HG03060 (cell line): ENCODE data around the gene ELAVL2.
"Not testable (repeated sequence)": the region's sequence is repeated elsewhere in the genome, so short reads cannot be mapped to it uniquely, and the experiment has no call there.

Source experiments
- ATAC-seq: cut with Tn5 transposase; IDR thresholded peaks from one replicate; pipeline ENCODE4 v1.9.1; 2021; ENCODE audit warnings: low read depth, moderate number of reproducible peaks; ENCODE audit not compliant: unreplicated experiment

Gene ELAVL2

DNA sequence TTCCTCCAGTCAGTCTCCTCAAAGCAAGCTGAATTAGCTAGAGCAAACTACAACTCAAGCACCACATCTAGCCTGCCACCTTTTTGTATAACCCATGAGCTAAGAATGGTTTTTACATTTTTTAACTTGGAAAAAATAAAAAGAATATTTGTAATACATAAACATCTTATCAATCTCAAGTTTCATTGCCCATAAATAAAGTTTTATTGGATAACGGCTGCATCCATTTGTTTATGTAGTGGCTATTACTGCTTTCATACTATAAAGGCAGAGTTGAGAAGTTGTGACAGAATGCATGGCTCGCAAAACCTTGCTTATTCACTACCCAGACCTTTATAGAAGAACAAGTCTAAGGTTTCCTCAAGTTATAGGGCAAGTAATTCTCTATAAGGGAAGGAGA lies 95.7 kb downstream of the ELAVL2 start:
- no peak for ATAC-seq

DNA sequence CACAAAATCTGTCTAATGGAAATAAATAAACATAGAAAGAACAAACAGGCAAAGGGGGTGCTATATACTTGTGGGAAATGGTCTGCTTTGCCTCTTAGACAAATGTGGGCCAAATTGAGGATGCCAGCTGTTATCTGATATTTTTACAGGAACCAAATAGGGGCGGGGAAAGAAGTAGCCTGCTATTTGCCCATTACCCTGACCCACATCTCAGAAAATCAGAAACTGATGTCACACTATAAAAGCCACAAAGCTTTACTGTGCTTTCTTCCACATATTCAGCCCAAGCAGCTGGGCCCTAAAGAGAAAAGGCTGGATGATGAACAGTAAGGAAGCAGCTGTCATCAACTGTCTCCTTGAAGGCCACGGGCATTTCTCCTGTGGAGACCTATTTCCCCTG lies 97.3 kb downstream of the ELAVL2 start:
- no peak for ATAC-seq

DNA sequence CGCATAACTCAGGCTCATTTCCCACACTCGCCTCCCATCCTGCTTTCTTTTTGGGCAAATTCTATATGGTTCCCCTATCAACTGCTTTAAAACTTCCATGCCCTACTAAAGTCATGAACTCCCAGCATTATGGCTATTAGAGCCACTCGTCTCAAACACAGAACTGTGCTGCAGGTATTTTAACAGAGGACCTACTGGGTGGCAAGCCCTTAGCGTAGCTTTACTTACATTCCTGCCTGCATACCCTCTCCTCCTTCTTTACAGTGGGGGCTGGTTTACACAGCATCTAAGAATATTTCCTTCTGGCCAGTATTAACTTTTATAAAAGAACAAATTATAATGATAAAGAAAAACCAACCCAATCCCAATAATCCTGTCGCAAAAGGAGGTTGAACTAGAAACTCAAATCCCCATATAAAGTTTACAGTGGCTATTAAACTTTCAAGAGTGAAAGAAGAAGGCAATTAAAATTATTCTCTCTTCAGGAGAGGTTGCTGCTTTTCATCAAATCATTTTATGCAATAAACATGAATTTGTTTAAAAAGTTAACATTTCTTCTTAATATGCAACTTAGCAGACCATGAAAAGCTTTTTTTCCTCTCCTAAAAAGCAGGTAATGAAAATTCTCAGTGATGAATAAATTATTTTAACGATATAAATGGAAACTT lies 100.6 kb downstream of the ELAVL2 start:
- ATAC-seq, result no peak

DNA sequence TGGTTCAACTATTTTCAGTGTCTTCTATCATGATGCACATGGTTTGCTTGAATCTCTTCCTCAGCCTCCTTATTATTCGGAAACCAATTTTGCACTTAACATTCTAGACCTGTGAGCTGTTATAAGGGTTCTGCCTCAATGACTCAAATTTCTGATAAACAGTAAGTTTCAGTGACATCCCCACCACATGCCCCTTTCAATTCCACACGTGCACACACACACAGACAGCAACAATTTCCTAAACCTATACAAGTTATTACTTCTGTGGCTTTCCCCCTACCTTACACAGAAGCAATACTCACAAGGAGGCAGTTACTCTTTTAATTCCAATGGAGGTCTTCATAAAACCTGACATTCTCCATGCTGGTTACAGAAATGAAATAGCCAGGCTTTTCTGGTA lies 102.4 kb downstream of the ELAVL2 start:
- no peak for ATAC-seq

DNA sequence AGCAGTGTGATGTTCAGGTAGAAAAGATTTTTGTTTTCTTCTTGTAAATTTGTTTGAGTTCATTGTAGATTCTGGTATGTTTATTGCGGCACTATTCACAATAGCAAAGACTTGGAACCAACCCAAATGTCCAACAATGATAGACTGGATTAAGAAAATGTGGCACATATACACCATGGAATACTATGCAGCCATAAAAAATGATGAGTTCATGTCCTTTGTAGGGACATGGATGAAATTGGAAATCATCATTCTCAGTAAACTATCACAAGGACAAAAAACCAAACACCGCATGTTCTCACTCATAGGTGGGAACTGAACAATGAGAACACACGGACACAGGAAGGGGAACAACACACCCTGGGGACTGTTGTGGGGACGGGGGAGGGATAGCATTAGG lies 103.0 kb downstream of the ELAVL2 start:
- not testable (repeated sequence) for ATAC-seq

DNA sequence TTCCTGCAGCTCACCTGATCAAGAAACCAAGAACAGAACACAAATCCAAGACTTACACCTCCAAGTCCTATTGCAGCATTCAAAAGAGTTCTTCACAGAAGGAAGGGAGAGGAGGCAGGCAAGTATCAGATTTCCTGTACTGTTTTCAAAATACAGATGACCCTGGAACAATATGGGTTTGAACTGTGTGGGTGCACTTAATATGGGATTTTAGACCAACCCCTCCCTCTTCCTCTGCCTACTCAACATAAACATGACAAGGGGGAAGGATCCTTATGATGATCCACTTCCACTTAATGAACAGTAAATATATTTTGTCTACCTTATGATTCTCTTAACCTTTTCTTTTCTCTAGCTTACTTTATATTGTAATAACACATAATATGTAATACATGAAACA lies 104.6 kb downstream of the ELAVL2 start:
- ATAC-seq, result no peak

DNA sequence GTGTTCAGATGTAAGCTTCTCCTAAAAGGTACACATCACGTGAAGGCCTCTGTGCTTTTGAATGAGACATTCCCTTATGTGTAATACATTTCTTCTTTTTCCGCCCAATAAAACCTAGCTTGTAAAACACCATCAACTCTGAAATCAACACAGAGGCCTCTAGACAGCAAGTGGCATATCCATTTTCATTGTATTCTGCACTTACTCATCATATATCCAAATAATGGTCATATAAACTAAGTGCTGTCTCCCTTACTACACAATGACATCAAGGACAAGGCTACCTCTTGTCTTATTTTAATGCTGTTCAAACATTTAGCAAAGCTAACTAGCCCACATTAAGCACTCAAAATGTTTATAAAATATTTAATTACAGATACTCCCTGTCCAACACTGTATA lies 108.5 kb downstream of the ELAVL2 start:
- ATAC-seq, result no peak

DNA sequence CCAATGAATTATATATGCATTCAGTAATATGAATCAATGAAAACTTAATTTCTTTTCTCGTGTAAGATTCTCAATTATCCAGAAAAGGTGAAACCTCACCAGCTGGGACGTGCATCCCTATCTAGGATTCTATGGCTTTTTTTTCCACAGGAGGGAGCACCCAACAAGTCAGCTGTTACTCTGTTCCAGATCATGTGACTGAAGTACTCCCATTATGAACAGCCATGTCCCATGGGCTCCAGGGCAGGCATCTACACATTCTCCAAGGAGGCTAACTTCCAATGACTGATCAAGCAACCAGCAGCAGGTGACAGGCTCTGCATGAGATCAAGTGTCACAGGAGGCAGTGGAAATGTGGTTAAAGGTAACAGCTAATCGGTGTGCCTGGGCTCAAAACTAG lies 118.8 kb downstream of the ELAVL2 start:
- no peak for ATAC-seq

DNA sequence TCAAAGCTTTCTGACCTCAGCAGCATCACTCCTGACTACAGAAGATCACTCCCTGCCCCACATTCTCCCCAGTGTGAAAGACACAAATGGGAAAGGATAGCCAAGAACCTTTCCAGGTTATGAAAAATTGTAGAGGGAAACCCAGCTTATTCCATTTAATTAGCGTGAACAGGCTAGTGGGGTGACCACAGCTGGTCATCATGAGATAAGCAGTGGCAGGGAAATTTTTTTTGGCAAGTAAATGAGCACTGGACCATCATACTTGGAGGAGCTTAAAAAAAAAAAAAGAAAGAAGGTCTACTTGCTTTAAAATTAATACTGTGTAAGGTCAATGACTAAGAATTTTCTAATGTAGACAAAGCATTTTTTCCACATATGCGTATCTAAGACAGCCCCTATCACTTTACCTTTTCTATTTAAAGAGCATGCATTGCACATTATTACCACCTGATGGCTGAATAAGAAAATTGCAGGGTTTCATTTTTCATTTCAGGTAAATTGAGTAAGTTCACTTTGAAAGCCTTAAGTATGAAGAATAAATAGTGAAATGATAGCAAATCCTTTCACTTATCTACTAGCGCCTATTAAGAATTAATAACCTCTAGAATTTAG lies 123.6 kb downstream of the ELAVL2 start:
- no peak for ATAC-seq

DNA sequence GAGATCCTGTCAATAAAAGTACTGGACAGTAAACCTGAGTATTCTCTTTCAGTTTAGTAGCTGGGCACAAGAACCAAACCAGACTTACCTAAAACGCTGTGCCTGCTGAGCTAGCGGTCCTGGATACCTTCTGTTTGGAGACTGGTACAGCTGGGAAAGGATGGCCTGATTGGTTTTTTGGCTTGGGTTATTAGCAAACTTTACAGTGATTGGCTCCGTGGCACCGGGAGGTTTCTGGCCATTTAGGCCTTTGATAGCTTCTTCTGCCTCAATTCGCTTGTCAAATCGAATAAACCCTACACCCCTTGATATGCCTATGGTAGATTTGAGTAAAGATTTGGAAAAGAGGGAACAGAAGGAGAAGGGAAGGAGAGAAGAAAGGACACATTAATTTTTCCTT lies 124.7 kb downstream of the ELAVL2 start:
- ATAC-seq, result no peak

DNA sequence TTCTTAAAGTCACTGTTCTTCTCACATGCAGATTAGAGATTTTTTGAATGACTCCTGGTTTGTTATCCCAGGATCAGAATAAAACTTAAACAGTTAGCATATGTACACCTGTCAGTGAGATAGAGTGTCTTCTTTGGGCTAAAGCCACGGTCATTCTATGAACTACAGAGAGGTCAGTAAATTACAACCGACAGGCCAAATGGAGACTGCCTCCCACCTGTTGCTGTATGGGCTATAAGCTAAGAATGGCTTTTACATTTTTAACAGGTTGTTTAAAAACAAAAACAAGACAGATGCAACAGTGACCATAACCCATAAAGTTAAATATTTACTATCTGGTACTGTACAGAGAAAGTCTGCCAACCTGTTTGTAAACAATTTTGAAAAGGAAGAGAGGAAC lies 125.7 kb downstream of the ELAVL2 start:
- ATAC-seq, result no peak

DNA sequence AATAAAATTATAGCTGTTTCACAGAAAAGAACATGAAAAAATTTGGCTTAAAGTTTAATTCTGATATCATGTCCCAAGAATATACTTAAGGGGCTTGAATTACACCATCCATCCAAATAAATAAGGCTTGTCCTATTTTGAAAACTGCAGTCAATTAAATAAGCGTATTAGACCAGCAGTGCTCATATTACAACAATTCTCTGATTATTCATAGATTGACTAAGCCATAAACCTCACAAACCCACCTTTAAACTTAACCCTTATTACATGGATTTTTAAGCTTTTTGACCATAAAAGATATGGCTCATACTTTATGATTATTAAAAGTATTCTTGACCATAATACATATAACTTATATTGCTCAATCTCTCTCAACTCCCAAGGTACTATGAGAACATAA lies 127.9 kb downstream of the ELAVL2 start:
- ATAC-seq, result no peak

DNA sequence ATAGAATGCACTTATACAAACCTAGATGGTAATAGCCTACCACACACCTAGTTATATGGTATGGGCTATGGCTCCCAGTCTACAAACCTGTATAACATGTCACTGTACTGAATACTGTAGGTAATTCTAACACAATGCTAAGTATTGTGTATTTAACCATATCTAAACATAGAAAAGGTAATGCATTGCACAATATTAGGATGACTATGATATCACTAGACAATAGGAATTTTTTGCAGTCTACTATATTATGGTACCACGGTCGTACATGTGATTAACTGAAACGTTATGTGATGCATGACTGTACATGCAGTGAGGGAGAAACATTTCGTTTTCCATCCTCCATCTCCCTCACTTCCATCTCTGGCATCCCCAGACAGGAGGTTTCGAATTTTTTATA lies 130.5 kb downstream of the ELAVL2 start:
- ATAC-seq, result no peak

DNA sequence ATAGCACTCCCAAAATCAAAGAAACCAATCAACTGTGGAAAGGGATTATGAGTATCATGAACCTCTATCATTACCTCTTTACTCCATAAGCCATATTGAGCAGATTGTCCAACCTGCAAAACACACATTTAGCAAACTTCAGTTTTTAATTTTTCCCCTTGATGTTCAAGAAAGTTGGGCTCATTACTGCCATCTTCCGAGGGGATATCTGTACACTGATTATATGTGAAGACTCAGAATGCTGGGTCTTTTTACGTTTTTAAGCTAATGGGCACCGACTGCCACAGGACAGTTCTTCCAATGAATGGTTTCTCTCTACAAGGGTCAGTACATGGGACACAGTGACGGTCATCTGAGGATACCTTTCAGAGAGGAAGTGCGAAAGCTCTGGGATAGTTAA lies 132.7 kb downstream of the ELAVL2 start:
- ATAC-seq, result no peak

DNA sequence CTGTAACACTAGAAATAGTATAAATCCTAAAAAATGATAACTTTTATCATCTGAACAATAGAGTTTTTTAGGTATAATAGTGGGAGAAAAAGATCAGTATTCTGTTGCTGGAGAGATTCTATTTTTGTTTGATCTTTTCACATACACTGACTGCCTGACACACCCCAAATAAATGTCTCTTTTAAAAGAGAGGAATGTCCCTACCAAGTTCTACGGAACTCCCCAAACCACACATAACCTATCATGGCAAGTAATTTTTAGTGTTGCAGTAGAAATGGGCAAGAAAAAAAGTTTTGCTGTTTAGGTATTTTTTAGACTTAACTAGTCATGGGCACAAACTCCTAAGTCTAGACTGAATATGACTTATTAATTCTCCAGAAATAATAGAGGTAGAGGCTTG lies 139.1 kb downstream of the ELAVL2 start:
- ATAC-seq, result no peak

DNA sequence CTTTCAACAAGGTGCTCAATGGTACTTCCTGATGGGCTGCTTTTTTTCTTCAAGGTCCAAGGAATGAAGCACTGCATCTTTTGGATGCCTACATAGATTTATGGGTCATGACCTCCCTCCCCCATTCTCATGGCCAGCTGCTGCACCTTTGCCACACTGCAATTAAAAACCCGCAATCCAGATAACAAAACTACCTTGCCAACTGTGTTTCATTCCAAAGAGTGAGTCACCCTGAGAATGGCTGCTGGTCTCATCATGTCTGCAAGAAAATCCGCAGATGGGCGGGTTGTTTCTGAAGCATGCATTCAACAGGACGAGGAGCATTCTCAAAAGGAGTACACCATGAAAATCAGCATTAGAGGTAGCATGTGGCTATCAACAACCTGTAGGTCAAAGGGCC lies 139.8 kb downstream of the ELAVL2 start:
- ATAC-seq, result no peak

DNA sequence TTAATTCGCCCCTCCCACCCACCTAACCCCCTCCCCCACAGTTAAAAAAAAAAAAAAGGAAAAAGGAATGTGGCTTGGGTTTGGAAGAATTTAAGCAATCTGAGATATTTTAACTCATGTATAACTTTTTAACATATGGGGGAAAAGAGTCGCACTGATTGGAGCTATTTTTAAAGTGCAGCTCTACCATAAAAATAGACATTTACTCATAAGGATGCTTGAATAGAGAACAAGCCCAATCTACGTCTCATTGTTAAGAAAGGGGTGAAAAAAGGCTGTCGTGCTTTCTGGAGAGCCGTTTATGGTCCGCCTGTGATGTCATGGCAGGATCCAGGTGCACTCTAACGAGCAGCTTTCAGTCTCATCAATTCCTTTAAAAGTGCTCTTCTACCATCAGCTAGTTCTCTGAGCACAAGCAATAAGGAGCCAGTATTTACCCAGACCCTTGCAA lies 142.4 kb downstream of the ELAVL2 start:
- no peak for ATAC-seq

DNA sequence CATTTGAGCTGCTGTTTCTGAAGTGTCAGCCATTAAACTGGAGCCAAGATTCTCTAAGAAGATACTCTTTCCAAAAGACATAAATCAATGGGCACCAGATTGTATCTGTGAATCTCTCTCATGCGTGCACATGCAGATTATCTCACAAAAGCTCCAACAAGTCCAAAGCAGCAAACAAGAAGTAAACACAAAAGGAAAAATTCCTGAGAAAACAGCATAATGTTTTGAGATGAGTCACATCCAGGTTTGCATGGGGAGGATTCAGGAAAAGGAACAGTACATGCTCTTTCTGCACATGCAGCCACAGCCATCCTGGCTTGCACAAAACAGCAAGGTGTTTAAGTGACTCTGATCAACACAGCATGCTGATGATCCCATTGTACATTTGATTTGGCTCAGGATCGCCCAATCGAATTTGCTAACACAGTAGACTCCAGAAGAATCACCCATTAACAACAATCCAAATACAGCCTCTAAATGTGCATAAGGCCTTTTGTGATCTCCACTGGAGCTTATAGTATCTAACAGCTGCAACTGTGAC lies 143.1 kb downstream of the ELAVL2 start:
- ATAC-seq, result no peak

DNA sequence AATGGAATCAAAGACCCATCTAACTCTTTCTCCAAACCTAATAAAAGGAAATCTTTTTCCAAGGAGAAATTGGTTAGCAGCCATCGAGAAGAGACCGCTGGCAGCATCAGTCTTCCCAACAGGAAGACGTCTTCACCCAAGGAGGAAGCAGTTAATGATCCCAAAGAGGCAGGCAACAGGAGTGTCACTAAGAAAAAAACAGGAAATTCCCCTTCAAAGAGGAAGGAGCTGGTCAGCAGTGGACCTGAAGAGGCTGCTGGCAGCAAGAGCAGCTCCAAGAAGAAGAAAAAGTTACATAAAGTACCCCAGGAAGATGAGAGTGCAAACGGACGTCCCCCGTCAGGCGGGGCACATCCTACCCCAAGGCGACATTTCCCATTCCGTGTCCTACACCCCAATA lies 143.7 kb downstream of the ELAVL2 start:
- no peak for ATAC-seq

DNA sequence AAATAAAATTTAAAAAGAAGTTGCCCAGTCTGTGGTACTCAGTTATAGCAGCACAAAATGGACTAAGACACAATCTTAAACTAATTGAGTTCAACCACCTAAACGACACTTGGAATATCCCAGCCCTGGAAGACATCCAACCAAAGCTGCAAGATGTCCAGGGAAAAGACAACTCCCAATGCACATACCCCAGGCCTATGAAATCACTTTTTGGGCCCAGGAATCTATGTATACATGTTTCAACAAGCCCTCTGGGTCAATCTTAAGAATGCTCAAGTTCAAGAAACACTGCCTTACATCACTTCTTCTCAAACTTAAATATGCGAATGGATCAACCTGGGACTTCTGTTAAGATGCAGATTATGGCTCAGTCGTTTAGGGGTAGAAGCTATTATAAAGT lies 148.6 kb downstream of the ELAVL2 start:
- no peak for ATAC-seq

DNA sequence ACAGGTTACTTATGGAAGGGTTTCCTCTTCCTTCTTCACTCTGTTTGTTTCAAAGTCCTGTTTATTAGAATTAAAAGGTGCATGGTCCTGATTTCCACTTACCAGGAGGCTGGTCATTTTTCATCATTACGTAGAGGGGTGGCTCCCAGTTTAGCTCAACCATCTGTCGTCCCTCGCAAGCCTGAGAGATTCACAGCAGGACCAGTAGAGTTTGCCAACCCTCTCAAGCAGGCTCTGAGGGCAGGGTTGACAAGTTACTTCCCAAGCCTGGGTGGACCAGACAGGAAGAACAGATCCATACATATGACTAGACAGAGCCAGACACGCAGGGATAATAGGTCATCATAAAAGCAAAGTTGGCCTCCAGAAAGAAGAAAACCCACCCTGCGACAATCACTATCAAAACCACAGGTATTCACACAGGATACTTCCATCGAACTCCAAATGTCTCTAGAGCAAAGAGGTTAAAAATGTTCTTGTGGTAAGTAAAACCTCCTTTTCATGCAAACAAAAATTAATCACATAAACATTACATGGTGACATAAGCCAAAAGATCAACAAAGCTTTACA lies 151.9 kb downstream of the ELAVL2 start:
- no peak for ATAC-seq

DNA sequence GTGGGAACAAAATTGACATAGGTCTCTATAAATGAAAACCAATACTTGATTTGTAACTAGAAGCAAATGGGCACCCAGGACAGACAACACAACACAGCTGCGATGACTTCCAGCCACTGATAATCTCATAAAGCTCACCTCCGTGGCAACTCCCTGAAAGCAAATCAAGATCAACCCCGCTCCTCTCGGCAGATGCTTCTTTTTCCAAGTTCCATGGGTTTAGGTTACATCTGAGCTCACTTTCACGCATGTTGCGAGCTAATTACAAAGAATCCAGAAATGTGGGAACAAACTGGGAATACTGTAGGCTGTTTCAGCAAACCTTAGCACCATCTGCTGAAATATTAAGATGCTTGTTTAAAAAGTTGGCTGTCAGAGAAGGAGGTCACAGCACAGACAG lies 153.9 kb downstream of the ELAVL2 start:
- ATAC-seq, result no peak
